Inflammatory macrophage treated with lipopolysaccharide for 4 hours (primary cell): ENCODE measurements around the gene DAZAP1.

Experiments used
- DNase-seq: peaks from one replicate; pipeline ENCODE4 v3.0.0-alpha.2; 2020

The DAZAP1 gene

DNA sequence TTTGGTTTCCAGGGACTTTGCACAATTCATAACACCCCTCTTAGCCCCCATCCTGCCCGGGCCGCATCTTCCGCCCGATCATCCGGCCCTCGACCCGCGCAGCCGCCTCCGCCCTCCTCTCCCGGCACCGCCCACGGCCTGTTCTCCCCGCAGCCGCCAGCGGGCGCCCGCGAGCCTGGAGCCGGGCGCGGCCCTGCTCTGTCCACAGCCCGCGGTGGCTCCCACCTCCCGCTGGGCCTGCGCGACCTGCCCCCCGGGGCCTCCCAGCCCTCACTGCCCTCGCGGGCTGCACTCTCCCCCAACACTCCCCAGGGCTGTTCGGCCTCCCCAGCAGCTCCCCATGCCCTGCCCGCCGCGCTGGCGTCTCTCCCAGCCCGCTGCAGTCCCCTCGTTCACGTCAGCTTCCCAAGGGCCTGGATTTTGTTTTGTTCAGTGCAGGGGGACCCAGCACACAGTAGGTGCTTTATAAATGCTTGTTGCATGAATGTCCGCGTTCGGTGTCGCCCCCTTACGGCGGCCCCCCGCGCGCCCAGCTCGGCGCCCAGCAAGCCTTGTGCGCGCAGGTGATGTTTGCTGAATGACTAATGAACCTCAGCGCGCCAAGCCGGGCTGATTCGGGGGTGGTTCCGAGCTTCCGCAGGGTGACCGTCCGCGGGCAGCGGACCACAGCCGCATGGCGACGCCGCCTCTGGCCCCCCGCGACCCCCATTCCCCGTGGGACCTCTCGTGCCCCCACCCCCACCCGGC is 38.0 kb downstream of the DAZAP1 start:
- DNase-seq: peak; percentile 66

DNA sequence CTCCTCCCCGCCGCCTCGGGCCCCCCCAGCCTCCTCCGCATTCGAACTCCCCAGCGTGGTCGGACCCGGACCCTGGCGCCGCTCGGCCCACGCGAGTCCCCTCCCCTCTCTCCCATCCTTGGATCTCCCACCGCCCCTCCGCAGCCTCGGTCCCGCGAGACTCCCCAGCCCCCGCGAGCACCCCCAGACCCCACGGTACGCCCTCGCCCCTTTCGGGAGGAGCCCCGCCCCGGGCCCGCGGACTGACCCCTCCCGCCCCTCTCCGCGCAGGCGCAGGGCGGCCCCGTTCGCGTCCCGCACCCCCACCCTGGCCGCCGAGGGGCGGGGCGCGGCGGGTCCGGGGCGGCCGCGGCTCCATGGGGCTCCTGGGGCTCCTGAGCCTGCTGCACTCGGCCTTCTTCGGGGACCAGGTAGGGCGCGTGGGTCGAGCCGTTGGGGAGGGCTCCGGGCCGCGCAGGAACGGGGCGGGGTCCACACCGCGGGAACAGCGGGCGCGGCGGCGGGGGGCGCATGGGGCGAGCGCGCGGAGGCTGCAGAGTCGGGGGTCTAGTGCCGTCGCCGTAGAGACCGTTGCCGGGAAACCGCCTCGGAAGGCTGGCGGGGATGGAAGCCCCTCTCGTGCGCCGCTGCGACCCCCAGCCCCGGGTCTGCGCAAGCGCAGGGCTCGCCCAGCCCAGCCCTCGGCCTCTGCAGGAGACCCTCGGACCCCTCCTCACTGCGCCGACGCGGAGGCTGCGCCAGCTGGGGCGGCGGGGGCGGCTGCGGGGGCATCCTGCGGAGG is 38.7 kb downstream of the DAZAP1 start:
- DNase-seq: no peak

DNA sequence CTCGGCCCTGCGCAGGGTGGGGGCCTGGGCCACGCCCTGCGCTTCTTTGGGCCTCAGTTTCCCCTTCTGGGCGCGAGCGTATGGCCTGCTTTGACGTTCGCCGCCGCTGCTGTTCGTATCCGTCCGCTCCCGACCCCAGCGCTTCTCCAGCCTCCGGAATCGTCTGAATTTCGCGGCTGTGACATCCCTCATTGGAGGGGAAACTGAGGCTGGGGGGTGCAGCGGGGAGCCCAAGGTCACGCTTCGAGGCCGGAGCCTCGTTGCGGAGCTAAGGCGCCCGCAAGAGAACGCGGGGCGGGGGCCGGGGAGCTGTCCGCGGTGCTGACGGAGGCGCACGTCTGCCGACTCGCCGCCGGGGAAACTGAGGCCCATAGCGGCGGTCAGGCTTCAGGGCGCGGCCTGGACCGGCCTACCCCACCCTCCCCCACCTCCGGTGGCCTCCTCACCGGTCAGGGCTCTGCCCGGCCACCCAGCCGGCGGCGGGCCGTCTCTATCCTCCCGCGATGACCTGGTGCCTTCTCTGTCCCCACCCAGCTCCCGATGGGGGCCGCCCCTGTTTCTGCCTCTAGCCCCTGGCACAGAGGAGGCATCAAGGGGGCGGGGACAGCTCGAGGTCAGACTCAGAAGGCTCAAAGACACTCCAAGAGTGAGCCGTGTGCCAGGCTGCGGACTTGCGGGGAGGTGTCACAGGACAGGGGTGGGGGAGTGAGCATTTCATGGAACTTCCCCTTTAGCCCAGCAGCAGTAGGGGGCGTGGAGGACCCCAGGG is 39.5 kb downstream of the DAZAP1 start:
- no peak for DNase-seq

DNA sequence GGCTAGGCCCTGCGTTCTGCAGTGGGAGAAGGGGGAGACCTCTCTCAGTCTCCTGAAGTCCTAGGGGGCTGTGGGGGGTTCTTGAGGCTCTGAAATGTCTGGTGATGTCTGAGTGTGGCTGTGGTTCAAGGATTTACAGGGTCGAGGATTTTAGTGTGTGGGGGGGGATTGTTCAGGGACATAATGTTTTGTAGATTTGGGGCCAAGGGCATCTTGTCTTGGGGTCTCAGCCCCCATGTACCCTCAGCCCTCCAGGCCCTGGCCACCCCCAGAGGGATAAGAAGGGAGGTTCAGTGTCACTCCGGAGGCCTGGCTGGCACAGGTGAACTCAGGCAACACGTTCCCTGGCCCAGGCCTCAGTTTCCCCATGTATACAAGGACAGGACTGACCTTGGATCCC is 40.1 kb downstream of the DAZAP1 start:
- DNase-seq: no peak

DNA sequence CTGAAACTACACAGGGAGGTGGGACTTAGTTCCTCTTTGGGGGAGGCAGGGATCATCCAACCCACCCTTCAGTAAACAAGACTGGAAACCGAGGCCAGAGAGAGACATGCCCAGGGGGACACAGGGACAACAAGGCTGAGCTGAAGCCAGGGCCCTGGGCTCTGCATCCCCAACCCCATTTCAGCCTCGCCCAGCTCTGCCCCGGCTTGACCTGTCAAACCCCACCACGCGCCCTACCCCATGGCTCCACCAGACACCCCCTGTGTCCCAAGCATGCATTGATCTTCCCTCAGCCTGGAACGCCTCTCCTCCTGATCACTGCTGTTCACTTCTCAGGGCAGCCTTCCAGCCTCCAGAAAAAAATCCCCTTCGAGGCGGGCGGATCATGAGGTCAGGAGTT is 40.6 kb downstream of the DAZAP1 start:
- DNase-seq: no peak

DNA sequence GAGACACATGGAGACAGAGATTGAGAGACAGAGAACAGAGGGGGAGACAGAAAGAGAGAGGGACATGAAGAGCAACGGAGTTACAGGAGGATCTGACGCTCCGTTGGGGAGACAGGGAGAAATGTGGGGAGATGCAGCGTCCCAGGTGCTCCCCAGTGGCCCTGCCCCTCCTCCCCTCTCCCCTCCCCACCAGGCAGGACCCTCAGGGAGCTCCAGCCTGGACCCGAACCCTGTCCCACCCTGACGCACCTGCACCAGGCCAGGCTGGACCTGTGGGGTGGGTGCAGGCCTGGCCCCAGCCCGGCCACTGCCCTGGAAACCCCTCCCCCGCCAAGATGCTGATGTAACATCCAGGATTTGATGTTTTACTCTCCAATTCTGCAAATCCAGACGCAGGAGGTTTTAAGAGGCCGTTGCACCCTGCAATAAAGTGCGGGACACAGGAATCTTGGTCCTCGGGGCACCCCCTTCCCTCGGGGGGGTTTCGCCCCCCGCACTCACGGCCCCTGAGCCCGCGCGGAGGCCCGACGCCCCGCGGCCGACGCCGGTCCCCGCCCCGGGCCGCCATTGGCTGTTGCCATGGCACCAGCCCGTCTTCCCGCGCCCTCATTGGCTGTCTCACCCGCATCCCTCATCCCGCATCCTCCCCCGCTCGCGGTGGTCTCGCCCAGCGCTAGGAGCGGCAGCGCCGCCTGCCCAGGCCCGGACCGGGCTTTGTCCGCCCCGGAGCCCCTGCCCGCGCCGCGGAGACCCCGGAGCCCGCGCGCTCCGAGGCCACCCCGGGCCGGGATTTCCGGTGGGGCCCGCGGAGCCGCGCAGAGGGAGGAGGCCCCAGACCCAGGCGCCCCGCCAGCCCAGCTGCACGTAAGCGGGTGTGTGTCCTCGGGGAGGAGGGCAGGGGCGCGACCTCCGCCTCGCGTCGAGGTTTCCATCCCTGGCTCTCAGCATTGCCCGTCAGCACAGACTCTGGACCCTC is 42.4 kb downstream of the DAZAP1 start, which contains the start of gene APC2:
TSS of gene APC2 (plus strand) at position 655 of the 976 bp plus-strand sequence. CDS start 2,881 bp downstream, outside the sequence.
- no peak for DNase-seq

DNA sequence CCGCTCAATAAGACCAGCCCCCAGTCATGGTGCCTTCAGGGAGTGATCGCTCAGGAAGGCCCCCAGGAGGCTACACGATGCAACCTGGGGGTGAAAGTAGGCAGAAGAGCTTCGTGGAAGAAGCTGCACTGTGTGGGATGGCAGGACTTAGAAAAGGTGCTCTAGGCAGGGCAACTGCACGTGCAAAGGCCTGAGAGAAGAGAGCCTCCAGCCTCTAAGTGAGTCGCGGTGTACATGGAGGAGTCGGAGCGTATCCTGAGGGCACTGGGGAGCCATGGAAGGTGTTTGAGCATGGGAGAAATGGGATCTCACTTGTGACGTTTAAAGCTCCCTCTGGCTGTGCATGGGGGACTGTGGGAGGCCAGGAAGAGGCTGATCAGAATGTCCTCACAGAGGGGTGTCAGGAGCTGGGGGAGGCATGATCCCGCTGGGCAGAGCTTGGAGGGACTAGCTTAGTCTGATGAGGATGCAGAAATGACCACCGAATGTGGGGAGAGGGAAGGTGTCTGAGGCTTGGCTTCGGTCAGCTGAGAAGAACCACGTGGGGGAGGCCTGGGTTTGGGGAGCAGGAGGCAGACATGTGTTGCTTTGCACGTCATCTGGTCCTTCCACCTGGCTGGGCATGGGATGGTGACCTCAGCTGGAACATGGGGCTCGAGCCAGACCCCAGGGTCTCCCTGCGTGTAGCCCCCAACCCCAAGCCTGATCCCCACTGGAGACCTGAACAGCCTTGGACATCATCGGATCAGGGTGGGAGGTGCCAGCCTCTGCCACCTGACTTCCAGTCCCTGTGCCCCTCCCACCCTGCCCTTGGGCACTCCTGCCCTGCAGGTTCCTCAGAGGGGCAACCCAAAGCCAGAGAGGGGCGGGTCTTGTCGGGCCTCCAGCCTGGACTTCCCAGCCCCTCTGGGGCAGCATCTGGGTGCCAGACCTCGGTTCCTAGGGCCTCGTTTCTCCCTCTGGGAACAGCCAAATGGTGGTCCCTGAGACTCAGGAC is 43.6 kb downstream of the DAZAP1 start:
- no peak for DNase-seq

DNA sequence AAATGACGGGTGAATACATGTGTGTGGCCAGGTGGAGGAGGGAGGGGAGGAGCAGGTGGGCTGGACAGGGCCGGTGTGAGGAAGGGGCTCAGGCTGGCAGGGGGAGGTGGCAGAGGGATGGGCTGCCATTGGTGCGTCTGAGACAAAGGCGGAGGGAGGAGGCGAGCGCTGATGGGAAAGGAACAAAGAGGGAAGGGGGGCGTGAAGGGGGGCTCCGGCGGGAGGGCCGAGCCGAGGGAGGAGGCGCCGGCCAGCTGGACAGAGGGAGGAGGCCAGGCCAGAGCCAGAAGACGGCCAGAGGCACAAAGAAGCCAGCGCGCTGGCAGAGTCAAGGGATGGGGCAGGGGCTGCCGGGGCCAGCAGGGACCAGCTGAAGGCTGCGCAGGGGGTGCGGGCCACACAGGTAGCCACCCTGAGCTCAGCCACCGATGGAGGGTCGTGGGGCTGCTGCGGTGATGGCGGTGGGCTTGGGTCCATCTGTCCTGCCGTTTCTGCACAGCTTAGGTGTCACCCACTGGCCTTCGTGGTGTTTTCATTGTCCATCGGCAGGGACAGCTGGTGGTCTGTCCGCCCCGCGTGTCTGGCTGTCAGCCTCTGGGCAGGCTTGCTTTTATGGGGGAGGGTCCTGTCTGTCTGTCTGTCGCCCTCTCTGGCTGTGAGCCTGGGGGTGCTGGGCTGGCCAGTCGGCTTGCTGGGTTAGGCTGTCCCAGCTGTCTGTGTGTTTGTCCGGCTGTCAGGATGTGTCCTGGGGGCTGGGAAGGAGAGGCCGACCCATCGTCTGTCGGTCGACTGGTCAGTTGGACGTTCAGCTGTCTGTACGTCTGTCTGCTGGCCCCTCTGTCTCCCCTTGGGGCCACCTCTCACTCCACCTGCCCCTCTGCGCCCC is 44.8 kb downstream of the DAZAP1 start:
- DNase-seq: no peak

DNA sequence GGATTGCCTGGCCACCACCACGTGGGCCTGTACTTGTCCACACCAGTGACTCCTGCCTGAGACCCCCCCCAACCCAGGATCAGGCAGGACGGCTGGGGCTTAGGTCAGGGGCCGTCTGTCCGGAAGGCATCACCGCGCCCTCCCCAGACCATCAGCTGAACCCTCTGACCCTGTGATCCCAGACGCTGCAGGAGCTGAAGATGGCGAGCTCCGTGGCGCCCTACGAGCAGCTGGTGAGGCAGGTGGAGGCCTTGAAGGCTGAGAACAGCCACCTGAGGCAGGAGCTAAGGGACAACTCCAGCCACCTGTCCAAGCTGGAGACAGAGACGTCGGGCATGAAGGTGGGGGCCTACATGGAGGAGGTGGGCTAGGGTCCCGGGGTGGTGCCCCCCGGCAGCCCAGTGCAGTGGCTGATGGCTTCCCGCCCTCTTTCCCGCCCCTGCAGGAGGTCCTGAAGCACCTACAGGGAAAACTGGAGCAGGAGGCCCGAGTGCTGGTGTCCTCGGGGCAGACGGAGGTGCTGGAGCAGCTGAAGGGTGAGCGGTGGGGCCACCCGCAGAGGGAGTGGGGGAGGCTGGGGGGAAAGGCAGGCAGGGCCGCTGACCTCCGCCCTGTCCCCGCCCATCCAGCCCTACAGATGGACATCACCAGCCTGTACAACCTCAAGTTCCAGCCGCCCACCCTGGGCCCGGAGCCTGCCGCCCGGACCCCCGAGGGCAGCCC is 45.6 kb downstream of the DAZAP1 start:
- DNase-seq: no peak

DNA sequence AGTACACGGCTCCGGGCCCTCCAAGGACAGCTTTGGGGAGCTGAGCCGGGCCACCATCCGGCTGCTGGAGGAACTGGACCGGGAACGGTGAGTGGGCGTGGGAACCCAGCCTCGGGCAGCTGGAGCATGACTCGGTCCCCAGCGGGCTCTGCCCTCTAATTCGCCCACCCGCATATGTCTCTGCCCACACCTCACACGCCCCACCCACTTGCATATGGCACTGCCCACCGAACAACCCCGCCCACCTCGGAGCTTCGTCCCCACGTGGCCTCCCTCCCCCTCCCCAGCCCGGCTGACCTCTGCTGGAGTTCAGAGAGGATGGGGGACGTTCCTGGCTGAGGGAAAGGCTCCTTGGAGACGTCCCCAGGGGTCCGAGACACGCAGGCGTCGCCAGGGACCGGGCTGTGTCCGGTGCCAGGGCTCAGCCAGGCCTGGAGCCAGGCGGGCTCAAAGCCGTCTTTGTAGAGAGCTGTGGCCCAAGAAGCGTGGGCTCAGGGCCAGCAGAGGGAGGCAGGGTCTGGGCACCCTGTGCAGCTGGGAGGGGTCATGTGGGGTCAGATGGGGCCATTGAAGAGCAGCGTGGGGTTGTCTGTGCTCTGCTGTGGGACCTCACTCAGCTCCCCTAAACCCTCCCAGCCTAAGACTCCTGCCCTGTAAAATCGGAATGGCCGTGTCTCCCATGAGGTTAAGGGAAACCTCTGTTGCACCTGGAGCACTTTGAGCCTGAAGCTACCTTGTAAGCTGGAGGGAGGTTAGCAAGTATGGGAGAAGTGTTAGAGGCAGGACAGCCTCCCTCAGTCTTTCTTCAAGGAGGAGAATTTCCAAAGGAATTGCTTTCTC is 46.4 kb downstream of the DAZAP1 start:
- peak; percentile 29 for DNase-seq

DNA sequence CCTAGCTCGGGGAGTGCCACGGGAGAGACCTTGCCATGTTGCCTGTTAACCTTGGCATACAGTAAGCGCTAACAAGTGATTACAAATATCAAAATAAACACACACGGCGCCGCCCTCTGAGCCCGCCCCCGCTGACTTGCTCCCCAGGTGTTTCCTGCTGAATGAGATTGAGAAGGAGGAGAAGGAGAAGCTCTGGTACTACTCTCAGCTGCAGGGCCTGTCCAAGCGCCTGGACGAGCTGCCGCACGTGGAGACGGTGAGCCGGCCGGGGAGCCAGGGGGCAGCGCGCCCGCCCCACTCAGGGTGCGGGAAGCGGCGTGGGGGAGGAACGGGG is 47.6 kb downstream of the DAZAP1 start:
- DNase-seq: no peak

DNA sequence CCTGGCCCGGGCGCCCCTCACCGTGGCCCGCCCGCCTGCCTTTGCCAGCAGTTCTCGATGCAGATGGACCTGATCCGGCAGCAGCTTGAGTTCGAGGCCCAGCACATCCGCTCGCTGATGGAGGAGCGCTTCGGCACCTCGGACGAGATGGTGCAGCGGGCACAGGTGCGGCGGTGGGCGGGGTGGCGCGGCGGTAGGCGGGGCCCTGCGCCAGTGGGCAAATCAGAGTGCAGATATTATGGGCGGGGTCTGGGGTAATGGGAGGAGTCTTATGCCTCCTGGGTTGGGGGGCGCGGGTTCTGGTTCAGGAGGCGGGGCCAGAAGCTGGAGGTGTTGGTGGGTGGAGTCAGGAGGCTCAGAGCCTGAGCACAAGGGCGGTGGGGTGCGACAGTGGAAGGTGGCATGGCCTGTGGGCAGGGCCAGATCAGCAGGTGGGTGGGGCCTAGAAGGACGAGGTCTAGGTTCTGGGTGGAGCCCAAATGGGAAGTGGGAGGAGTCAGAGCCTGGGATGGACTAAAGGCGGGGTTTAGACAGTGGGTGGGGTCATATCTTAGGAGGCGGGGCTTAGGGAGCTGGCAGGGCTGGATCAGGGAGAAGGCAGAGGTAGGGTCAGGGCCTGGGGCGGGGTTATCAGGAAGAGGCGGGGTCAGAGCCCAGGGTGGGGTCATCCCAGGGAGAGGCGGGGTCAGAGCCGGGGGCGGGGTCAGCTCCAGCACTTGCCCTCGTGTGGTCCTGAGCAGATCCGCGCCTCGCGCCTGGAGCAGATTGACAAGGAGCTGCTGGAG is 48.1 kb downstream of the DAZAP1 start:
- DNase-seq: peak; percentile 72

DNA sequence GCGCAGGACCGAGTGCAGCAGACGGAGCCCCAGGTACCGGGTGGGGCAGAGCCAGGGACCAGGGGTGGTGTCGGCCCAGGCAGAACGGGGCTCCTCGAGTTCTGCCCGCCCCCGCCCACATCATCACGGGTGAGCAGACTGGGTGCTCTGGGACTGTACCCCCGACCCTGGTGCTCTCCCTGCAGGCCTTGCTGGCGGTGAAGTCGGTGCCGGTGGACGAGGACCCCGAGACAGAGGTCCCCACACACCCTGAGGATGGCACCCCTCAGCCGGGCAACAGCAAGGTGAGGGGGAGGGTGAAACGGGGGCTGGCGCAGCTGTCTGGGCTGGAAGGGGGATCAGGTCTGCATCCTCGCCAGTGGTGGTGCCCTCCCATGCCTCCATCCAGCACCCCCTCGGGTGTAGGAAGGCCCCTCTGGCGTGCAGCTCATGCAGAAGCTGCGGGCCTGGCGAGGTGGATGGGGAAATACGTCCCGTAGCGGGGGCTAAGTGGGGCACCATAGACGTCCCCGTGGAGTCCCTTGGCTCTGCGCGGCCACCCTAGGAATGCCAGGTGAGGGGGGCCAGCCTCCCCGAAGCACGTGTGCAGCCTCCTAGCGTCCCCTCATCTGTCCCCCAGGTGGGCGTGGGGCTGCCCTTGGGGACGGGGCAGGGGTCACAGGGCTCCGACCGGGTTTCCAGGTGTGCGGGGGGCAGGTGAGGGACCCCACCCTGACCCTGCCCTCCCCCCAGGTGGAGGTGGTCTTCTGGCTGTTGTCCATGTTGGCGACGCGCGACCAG is 48.9 kb downstream of the DAZAP1 start:
- no peak for DNase-seq

DNA sequence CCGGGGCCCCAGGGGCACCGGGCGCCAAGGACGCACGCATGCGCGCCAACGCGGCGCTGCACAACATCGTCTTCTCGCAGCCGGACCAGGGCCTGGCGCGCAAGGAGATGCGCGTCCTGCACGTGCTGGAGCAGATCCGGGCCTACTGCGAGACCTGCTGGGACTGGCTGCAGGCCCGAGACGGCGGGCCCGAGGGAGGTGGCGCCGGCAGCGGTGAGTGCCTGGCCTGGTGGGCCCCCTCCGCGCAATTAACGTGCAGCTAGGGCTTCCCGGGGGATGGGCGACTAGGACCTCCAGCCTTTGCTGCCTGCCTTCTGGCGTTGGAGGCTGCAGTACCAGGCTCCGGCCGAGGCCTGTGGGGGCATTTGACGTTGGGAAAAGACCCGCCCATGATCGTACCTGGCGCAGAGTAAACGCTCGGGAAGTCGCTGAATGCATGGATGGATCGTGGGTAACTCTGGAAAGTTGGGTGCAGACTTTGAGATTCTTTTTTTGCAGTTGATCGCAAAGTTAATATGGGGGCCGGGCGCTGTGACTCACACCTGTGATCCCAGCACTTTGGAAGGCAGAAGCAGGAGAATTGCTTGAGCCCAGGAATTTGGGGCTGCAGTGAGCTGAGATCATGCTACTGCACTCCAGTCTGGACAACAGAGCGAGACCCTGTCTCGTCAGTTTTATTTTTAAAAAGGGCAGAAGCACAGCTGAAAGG is 49.8 kb downstream of the DAZAP1 start:
- DNase-seq: no peak

DNA sequence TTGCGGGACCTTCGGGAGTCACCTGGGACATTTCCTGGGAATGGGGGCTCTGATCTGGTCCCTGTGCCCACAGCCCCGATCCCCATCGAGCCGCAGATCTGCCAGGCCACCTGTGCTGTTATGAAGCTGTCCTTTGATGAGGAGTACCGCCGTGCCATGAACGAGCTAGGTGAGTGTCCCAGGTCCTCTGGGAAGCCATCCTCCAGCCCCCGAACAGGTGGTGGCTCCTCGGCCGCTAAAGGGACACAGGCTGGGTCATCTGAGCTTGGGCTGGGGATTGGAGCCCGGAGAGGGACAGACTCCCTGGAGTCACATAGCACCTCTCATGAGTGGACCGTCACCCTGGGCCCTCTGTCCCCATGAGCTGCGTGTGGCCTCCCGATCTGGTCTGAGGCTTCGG is 50.5 kb downstream of the DAZAP1 start:
- DNase-seq: no peak

DNA sequence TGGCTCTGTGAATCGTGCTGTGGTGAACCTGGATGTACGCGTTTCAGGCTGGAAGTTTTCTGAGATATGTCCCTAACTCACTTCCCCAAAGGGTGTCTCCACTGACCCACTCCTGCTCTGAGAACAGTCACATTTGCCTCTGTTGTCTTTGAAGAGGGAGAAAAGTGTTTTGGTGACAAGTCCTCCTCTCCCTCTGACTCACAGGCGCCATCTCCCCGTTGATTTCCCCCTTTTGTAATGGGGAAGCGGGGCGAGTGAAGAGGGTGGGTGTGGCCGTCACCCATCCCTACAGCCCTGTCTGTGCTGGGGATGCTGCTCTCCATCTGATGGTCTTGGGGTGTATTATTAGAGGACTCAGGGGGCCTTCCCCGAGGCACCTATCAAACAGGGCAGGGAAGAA is 52.1 kb downstream of the DAZAP1 start:
- DNase-seq: peak; percentile 76
